ENCODE measurements around the gene TMEM176B. TPM values are rescaled to one million over a fixed set of nuclear protein-coding genes. Genes with fewer than 3 reads are reported as not detected.

TMEM176B gene
- total RNA-seq, 3 donors from 2014 or later (not counting 1 experiment from before 2014, with no cell fraction given) = 4.0 TPM; not detected in 2

DNA sequence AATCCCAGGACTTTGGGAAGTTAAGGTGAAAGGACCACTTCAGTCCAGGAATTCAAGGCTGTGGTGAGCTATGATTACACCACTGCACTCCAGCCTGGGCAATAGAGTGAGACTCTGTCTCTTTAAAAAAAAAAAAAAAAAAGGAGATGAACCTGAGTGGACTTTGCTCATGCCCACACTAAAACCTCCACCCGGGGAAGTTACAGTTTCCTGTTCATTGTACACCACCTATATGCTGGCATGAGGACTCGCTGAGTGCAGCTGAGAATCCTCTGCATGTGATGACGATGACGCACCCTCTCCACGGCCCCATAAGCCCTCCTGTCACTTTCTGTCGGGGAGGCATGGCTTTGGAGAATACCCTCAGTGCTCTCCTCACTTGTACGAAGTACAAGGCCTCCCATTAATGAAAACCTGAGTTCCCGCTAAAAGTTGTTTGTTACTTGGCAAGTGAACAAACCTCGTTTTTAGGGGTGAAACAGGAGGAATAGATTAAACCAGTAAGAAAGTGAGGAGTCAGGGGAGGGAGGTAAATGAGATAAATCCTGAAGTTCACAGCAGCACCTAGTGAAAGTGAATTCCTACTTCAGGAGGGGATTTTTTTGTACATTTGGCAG lies 15.9 kb downstream of the TMEM176B start:
- no peak for ATAC-seq
- Mint-ChIP-seq H3K9me3 (no peaks in the 10 kb centered on the region), H3K4me1 (no peaks in the 10 kb centered on the region), H3K36me3 (no peaks in the 10 kb centered on the region), H3K27ac (no peak overlapping the region), H3K4me3 (no peak overlapping the region), H3K27me3 (ENCODE audit: low read depth in 2 of 2) (peaks cover 0 to 17% of the 10 kb centered on the region in 2 donors)
- intact Hi-C loops (cut with micrococcal nuclease) = no loop called here
- TF ChIP-seq, protein P1, sequence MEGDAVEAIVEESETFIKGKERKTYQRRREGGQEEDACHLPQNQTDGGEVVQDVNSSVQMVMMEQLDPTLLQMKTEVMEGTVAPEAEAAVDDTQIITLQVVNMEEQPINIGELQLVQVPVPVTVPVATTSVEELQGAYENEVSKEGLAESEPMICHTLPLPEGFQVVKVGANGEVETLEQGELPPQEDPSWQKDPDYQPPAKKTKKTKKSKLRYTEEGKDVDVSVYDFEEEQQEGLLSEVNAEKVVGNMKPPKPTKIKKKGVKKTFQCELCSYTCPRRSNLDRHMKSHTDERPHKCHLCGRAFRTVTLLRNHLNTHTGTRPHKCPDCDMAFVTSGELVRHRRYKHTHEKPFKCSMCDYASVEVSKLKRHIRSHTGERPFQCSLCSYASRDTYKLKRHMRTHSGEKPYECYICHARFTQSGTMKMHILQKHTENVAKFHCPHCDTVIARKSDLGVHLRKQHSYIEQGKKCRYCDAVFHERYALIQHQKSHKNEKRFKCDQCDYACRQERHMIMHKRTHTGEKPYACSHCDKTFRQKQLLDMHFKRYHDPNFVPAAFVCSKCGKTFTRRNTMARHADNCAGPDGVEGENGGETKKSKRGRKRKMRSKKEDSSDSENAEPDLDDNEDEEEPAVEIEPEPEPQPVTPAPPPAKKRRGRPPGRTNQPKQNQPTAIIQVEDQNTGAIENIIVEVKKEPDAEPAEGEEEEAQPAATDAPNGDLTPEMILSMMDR (IDR thresholded peaks at IDR 0.05) = no peak
- WGBS (ENCODE audit: insufficient coverage) = 60% methylated on average over 9 of the region's 9 CpGs
- H3K4me3 ChIP-seq (ENCODE audit: low read length) = no peak overlapping the region
- H3K4me1 ChIP-seq (ENCODE audit: control insufficient read depth, insufficient read depth, low read length) = peaks cover 6% of the 10 kb centered on the region
- no peaks in the 10 kb centered on the region for H3K36me3 ChIP-seq (ENCODE audit: control insufficient read depth, insufficient read depth, low read length)
- no peaks in the 10 kb centered on the region for H3K9me3 ChIP-seq (ENCODE audit: control insufficient read depth, insufficient read depth, low read length)
- no peak overlapping the region for H3K27ac ChIP-seq (ENCODE audit: low read length)
- H3K27me3 ChIP-seq (ENCODE audit: control insufficient read depth, insufficient read depth, low read length) = no peaks in the 10 kb centered on the region
- no peak for DNase-seq

DNA sequence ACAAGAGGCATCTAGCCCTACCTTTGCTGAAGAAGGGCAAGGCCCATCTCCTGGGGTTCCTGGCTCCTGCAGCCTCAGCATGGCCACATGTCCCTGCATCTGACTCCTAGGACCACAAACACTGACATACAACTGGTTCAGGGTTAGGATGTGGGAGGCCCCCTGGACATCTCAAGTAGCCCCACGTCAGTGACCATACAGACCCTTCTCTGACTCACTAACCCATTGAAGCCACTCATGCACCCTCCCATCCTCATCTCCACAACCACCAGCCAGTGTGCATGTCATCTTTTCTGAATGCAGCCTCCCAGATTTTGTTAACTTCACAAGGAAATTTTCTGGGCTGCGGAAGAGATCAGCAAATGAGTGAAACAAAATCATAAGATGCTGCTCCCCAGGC lies 18.2 kb downstream of the TMEM176B start:
- no peak for ATAC-seq
- H3K27ac Mint-ChIP-seq = no peak overlapping the region
- peaks cover 3% of the 10 kb centered on the region for H3K4me1 ChIP-seq (ENCODE audit: control insufficient read depth, insufficient read depth, low read length)

GRCh38 chr7:150781103-150781502 lies 19.1 kb downstream of the TMEM176B start:
- intact Hi-C loops (cut with micrococcal nuclease) = no loop called here
- no peak for ATAC-seq
- no peak overlapping the region for H3K4me3 ChIP-seq (ENCODE audit: low read length)
- DNase-seq = no peak
- Mint-ChIP-seq H3K36me3 (no peaks in the 10 kb centered on the region), H3K27me3 (ENCODE audit: low read depth in 2 of 2) (peaks cover 9 to 15% of the 10 kb centered on the region in 2 donors), H3K9me3 (no peaks in the 10 kb centered on the region), H3K4me1 (peaks cover 5% of the 10 kb centered on the region in 2 donors), H3K4me3 (no peak overlapping the region), H3K27ac (no peak overlapping the region)
- 32% methylated on average over 3 of the region's 3 CpGs for WGBS (ENCODE audit: insufficient coverage)
- no peaks in the 10 kb centered on the region for H3K27me3 ChIP-seq (ENCODE audit: control insufficient read depth, insufficient read depth, low read length)
- H3K27ac ChIP-seq (ENCODE audit: low read length) = no peak overlapping the region
- H3K9me3 ChIP-seq (ENCODE audit: control insufficient read depth, insufficient read depth, low read length) = no peaks in the 10 kb centered on the region
- H3K36me3 ChIP-seq (ENCODE audit: control insufficient read depth, insufficient read depth, low read length) = no peaks in the 10 kb centered on the region
- TF ChIP-seq, protein P1 (IDR thresholded peaks at IDR 0.05) = no peak
- peaks cover 3% of the 10 kb centered on the region for H3K4me1 ChIP-seq (ENCODE audit: control insufficient read depth, insufficient read depth, low read length)

More for the DNA sequence above, 18.2 kb downstream of the TMEM176B start:
- peaks cover 5% of the 10 kb centered on the region in 2 donors for H3K4me1 Mint-ChIP-seq
- no peak overlapping the region for H3K4me3 Mint-ChIP-seq
- peaks cover 9 to 15% of the 10 kb centered on the region in 2 donors for H3K27me3 Mint-ChIP-seq (ENCODE audit: low read depth in 2 of 2)
- H3K4me3 ChIP-seq (ENCODE audit: low read length) = no peak overlapping the region
- intact Hi-C loops (cut with micrococcal nuclease) = no loop called here
- H3K36me3 ChIP-seq (ENCODE audit: control insufficient read depth, insufficient read depth, low read length) = no peaks in the 10 kb centered on the region
- WGBS (ENCODE audit: insufficient coverage) = 83% methylated on average over 2 of the region's 2 CpGs
- H3K27ac ChIP-seq (ENCODE audit: low read length) = no peak overlapping the region
- no peaks in the 10 kb centered on the region for H3K9me3 ChIP-seq (ENCODE audit: control insufficient read depth, insufficient read depth, low read length)
- TF ChIP-seq, protein P1 (IDR thresholded peaks at IDR 0.05) = no peak
- no peaks in the 10 kb centered on the region for H3K36me3 Mint-ChIP-seq
- no peaks in the 10 kb centered on the region for H3K27me3 ChIP-seq (ENCODE audit: control insufficient read depth, insufficient read depth, low read length)
- no peaks in the 10 kb centered on the region for H3K9me3 Mint-ChIP-seq
- no peak for DNase-seq

- no peak overlapping the region for H3K27ac ChIP-seq (ENCODE audit: low read length)
- WGBS (ENCODE audit: insufficient coverage) = 65% methylated on average over 3 of the region's 3 CpGs
- ATAC-seq (no peak), DNase-seq (no peak)
- H3K36me3 Mint-ChIP-seq = no peaks in the 10 kb centered on the region
- peaks cover 3% of the 10 kb centered on the region for H3K4me1 ChIP-seq (ENCODE audit: control insufficient read depth, insufficient read depth, low read length)
- H3K27me3 ChIP-seq (ENCODE audit: control insufficient read depth, insufficient read depth, low read length) = no peaks in the 10 kb centered on the region
- H3K4me3 ChIP-seq (ENCODE audit: low read length) = no peak overlapping the region
- H3K27me3 Mint-ChIP-seq (ENCODE audit: low read depth in 2 of 2) = peaks cover 9 to 13% of the 10 kb centered on the region in 2 donors
- no peaks in the 10 kb centered on the region for H3K9me3 Mint-ChIP-seq
- no peak overlapping the region for H3K4me3 Mint-ChIP-seq
- H3K9me3 ChIP-seq (ENCODE audit: control insufficient read depth, insufficient read depth, low read length) = no peaks in the 10 kb centered on the region
- intact Hi-C loops (cut with micrococcal nuclease) = no loop called here
- H3K4me1 Mint-ChIP-seq = peaks cover 5% of the 10 kb centered on the region in 2 donors
- H3K36me3 ChIP-seq (ENCODE audit: control insufficient read depth, insufficient read depth, low read length) = no peaks in the 10 kb centered on the region
- no peak overlapping the region for H3K27ac Mint-ChIP-seq
- TF ChIP-seq, protein P1 (IDR thresholded peaks at IDR 0.05) = no peak
These were observed 19.9 kb downstream of the TMEM176B start for GRCh38 chr7:150780292-150780691.
